HepG2 (cell line): ENCODE data around the gene PPY. TPM values are rescaled to one million over a fixed set of nuclear protein-coding genes. Genes with fewer than 3 reads are reported as not detected.

Source experiments
- BCL3 ChIP-seq: sonication (generic); formaldehyde crosslinking; IDR thresholded peaks from 2 replicates; pipeline ENCODE4 v1.5.1; 2020; ENCODE audit warnings: mild to moderate bottlenecking, missing genetic modification reagents, moderate library complexity
- HMGA1 ChIP-seq: sonication (generic); formaldehyde crosslinking; conservative IDR thresholded peaks from 2 replicates; pipeline ENCODE4 v1.4.0; 2020; ENCODE audit warnings: missing genetic modification reagents
- MIER2 ChIP-seq: IDR thresholded peaks from 2 replicates; pipeline ENCODE4 v1.6.1; 2016; ENCODE audit warnings: missing biosample characterization, missing genetic modification reagents
- PBX2 ChIP-seq: IDR thresholded peaks from 2 replicates; pipeline ENCODE4 v1.6.1; 2016; ENCODE audit warnings: control low read depth
- RBFOX2 ChIP-seq: fragments of 200-400 bp; formaldehyde crosslinking; IDR thresholded peaks from 2 replicates; pipeline ENCODE4 v1.6.1; 2017; ENCODE audit warnings: low read depth, mild to moderate bottlenecking, low read length
- ZNF33B ChIP-seq: sonication (generic); formaldehyde crosslinking; IDR thresholded peaks from 2 replicates; pipeline ENCODE4 v1.5.1; 2020; ENCODE audit warnings: mild to moderate bottlenecking, missing genetic modification reagents
- ZNF484 ChIP-seq: sonication (generic); formaldehyde crosslinking; IDR thresholded peaks from 2 replicates; pipeline ENCODE4 v1.5.1; 2020; ENCODE audit warnings: mild to moderate bottlenecking, low read depth, missing genetic modification reagents, borderline replicate concordance
- ZNF839 ChIP-seq: sonication (generic); formaldehyde crosslinking; IDR thresholded peaks from 2 replicates; pipeline ENCODE4 v1.4.0; 2020; ENCODE audit warnings: missing genetic modification reagents, mild to moderate bottlenecking, borderline replicate concordance
- polyA plus RNA-seq, 8 experiments: library from polyadenylated mRNA; depleted of rRNA in 3 of 8; stranded (reverse) in 7 of 8; unstranded in 1 of 8; fragments of >200 nt; fragmentation: Illumina TruSeq in 4 of 8; extraction: Trizol in 4 of 8; gene quantifications; 2 replicates each; pipeline versions ENCODE4 v1.2.1 to v1.2.3, GENCODE V29; 2011 to 2016; ENCODE audit warnings: low read depth in 4 of 8, missing spikeins in 1 of 8, mixed read lengths in 1 of 8; ENCODE audit not compliant: insufficient read depth in 1 of 8
- total RNA-seq, 5 experiments: library from RNA; depleted of rRNA; stranded (reverse); fragments of >200 nt; fragmentation: Illumina TruSeq; extraction: Trizol; gene quantifications; 2 replicates each; pipeline ENCODE4 v1.2.3, GENCODE V29; 2016; ENCODE audit warnings: low read depth in 1 of 5
- TF ChIP-seq, protein P1 (sequence below): sonication (generic); formaldehyde crosslinking; conservative IDR thresholded peaks from 2 replicates; pipeline ENCODE4 v1.4.0; 2020; ENCODE audit warnings: mild to moderate bottlenecking, missing genetic modification reagents, moderate library complexity
- TF ChIP-seq, protein P2 (sequence below): sonication (generic); formaldehyde crosslinking; IDR thresholded peaks from 2 replicates; pipeline ENCODE4 v1.5.1; 2020; ENCODE audit warnings: missing genetic modification reagents, mild to moderate bottlenecking, borderline replicate concordance
- TF ChIP-seq, protein P3 (sequence below), 2 experiments: IDR thresholded peaks; 2 replicates each; pipeline ENCODE4 v1.6.1; 2011 to 2012; ENCODE audit warnings: low read length in 2 of 2, borderline replicate concordance in 1 of 2, low read depth in 1 of 2, mild to moderate bottlenecking in 1 of 2, moderate library complexity in 1 of 2
- TF ChIP-seq, protein P4 (sequence below): sonication (generic); formaldehyde crosslinking; IDR thresholded peaks from 2 replicates; pipeline ENCODE4 v1.5.0; 2020; ENCODE audit warnings: missing genetic modification reagents, mild to moderate bottlenecking, borderline replicate concordance

Gene PPY
- total and polyA plus RNA-seq, 2 of the 13 experiments (the other 11 are each of a cell fraction or from before 2014, with no cell fraction given), result not detected

GRCh38 chr17:43983515-43984411 is 41.5 kb upstream of the PPY start (continued):
- TF ChIP-seq, protein P1, sequence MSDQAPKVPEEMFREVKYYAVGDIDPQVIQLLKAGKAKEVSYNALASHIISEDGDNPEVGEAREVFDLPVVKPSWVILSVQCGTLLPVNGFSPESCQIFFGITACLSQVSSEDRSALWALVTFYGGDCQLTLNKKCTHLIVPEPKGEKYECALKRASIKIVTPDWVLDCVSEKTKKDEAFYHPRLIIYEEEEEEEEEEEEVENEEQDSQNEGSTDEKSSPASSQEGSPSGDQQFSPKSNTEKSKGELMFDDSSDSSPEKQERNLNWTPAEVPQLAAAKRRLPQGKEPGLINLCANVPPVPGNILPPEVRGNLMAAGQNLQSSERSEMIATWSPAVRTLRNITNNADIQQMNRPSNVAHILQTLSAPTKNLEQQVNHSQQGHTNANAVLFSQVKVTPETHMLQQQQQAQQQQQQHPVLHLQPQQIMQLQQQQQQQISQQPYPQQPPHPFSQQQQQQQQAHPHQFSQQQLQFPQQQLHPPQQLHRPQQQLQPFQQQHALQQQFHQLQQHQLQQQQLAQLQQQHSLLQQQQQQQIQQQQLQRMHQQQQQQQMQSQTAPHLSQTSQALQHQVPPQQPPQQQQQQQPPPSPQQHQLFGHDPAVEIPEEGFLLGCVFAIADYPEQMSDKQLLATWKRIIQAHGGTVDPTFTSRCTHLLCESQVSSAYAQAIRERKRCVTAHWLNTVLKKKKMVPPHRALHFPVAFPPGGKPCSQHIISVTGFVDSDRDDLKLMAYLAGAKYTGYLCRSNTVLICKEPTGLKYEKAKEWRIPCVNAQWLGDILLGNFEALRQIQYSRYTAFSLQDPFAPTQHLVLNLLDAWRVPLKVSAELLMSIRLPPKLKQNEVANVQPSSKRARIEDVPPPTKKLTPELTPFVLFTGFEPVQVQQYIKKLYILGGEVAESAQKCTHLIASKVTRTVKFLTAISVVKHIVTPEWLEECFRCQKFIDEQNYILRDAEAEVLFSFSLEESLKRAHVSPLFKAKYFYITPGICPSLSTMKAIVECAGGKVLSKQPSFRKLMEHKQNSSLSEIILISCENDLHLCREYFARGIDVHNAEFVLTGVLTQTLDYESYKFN (CRISPR knock-in tag), result peak; percentile 94
- TF ChIP-seq, protein P2, sequence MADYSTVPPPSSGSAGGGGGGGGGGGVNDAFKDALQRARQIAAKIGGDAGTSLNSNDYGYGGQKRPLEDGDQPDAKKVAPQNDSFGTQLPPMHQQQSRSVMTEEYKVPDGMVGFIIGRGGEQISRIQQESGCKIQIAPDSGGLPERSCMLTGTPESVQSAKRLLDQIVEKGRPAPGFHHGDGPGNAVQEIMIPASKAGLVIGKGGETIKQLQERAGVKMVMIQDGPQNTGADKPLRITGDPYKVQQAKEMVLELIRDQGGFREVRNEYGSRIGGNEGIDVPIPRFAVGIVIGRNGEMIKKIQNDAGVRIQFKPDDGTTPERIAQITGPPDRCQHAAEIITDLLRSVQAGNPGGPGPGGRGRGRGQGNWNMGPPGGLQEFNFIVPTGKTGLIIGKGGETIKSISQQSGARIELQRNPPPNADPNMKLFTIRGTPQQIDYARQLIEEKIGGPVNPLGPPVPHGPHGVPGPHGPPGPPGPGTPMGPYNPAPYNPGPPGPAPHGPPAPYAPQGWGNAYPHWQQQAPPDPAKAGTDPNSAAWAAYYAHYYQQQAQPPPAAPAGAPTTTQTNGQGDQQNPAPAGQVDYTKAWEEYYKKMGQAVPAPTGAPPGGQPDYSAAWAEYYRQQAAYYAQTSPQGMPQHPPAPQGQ (CRISPR knock-in tag), result peak; percentile 92; the same call in 1 of the 2 replicates
- TF ChIP-seq PBX2 (CRISPR knock-in tag), result no peak
- TF ChIP-seq, protein P3, sequence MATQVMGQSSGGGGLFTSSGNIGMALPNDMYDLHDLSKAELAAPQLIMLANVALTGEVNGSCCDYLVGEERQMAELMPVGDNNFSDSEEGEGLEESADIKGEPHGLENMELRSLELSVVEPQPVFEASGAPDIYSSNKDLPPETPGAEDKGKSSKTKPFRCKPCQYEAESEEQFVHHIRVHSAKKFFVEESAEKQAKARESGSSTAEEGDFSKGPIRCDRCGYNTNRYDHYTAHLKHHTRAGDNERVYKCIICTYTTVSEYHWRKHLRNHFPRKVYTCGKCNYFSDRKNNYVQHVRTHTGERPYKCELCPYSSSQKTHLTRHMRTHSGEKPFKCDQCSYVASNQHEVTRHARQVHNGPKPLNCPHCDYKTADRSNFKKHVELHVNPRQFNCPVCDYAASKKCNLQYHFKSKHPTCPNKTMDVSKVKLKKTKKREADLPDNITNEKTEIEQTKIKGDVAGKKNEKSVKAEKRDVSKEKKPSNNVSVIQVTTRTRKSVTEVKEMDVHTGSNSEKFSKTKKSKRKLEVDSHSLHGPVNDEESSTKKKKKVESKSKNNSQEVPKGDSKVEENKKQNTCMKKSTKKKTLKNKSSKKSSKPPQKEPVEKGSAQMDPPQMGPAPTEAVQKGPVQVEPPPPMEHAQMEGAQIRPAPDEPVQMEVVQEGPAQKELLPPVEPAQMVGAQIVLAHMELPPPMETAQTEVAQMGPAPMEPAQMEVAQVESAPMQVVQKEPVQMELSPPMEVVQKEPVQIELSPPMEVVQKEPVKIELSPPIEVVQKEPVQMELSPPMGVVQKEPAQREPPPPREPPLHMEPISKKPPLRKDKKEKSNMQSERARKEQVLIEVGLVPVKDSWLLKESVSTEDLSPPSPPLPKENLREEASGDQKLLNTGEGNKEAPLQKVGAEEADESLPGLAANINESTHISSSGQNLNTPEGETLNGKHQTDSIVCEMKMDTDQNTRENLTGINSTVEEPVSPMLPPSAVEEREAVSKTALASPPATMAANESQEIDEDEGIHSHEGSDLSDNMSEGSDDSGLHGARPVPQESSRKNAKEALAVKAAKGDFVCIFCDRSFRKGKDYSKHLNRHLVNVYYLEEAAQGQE (IDR thresholded peaks at IDR 0.05; ENCODE audit: borderline replicate concordance in 1 of 2, low read depth in 1 of 2, low read length in 2 of 2), result peak in 1 of 2 experiments; percentile 45; a peak in 2 of 4 replicates
- TF ChIP-seq, protein P4, sequence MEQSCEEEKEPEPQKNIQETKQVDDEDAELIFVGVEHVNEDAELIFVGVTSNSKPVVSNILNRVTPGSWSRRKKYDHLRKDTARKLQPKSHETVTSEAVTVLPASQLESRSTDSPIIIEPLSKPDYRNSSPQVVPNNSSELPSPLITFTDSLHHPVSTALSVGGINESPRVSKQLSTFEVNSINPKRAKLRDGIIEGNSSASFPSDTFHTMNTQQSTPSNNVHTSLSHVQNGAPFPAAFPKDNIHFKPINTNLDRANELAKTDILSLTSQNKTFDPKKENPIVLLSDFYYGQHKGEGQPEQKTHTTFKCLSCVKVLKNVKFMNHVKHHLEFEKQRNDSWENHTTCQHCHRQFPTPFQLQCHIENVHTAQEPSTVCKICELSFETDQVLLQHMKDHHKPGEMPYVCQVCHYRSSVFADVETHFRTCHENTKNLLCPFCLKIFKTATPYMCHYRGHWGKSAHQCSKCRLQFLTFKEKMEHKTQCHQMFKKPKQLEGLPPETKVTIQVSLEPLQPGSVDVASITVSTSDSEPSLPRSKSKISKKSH (CRISPR knock-in tag), result peak; percentile 79; the same call in 1 of the 2 replicates
- TF ChIP-seq ZNF484 (CRISPR knock-in tag), result no peak
- peak; percentile 72 for TF ChIP-seq ZNF839 (CRISPR knock-in tag)
- TF ChIP-seq BCL3 (CRISPR knock-in tag), result peak; percentile 96
- TF ChIP-seq ZNF33B, result 0 out of 2 replicates have a peak, but pooled peaks have one; percentile 41
- no peak for TF ChIP-seq HMGA1 (CRISPR knock-in tag)
- no peak for TF ChIP-seq MIER2 (CRISPR knock-in tag)
- TF ChIP-seq RBFOX2, result peak; percentile 58; the same call in 1 of the 2 replicates
